Stimulated activated CD4-positive, alpha-beta T cell treated with anti-CD3 and anti-CD28 coated beads, Interleukin-4, amount 100 ng/mL, for 24 hours (primary cell): ENCODE measurements around the gene SPOCK2.
"Not testable (repeated sequence)": the region's sequence is repeated elsewhere in the genome, so short reads cannot be mapped to it uniquely, and the experiment has no call there.

Experiments used
- DNase-seq: peaks from one replicate; pipeline ENCODE4 v3.0.0-alpha.2; 2020

Gene SPOCK2, protein sequence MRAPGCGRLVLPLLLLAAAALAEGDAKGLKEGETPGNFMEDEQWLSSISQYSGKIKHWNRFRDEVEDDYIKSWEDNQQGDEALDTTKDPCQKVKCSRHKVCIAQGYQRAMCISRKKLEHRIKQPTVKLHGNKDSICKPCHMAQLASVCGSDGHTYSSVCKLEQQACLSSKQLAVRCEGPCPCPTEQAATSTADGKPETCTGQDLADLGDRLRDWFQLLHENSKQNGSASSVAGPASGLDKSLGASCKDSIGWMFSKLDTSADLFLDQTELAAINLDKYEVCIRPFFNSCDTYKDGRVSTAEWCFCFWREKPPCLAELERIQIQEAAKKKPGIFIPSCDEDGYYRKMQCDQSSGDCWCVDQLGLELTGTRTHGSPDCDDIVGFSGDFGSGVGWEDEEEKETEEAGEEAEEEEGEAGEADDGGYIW

DNA sequence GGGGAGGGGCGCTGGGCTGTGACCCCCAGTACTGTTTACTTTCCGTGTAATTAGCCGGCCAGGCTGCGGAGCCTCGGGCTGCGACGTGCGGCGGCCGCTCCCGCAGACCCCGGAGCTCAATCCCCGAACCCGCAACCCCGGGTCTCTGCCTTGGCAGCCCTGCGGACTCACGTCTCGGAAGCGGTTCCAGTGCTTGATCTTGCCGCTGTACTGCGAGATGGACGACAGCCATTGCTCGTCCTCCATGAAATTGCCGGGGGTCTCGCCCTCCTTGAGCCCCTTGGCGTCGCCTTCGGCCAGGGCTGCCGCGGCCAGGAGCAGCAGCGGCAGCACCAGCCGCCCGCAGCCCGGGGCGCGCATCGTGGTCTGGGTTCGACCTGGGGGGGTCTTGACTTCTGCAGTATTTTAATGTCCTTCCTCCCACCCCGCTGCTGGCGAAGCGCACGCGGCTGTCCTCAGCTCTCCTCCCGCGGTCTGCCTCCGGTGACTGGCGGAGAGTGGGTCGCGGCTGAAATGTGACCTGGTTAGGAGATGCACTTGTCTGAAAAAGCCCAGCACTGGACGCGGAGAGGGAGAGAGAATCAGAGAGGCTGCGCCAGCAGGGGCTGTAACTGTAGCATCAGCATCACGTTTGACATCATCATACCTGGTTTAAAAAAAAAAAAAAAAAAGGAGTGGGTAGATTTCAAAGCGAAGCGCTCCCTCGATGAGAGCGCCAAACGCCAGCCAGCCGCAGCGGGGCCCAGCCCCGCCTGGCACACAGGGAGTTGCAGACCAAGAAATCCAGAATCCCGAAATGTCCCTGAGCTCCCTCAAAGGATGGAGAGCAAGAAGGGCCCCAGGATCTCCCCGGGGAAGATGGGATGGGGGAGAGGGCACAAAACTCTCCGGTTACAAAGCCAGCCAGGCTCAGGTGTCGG, at the start of gene SPOCK2:
TSS of gene SPOCK2 (minus strand) at position 583 of the 920 bp plus-strand sequence. CDS start at position 360, 223 bp downstream.
- peak; percentile 75 for DNase-seq

DNA sequence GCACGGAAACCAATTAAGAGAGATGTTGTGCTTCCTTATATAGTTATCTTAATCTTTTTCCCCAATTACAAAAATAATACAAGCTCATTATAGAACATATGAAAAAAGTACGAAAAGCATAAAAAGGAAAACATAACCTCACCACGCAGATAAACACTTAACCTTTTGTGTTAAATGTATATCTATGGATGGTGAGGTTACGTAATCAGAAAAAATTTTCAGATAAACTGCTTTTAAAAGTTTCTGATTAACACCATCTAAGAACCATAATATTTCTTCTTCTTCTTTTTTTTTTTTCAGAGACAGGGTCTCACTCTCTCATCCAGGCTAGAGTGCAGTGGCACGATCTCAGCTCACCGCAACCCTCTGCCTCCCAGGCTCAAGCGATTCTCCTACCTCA, 49.2 kb upstream of the SPOCK2 start:
- DNase-seq = no peak

GRCh38 chr10:72136225-72136624, 47.9 kb upstream of the SPOCK2 start:
- DNase-seq = not testable (repeated sequence)

GRCh38 chr10:72134785-72135767, 46.7 kb upstream of the SPOCK2 start:
- no peak for DNase-seq

DNA sequence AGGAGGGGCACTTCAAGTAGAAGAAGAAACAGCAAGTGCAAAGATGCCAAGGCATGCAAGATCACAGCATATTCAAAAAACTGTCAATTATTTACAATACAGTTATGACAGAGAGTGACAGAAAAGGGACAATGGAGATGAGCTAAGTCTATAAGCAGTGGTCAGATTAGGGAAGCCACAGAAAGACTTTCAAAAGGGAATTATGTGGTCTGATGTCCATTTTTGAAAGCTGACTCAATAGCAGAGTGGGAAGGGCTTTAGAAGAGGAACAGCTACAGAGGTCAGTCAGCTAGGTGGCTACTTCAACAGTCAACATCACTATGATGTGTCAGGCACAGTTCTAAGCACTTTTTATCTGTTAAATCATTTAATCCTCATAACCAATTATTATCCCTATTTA, 45.2 kb upstream of the SPOCK2 start:
- no peak for DNase-seq

DNA sequence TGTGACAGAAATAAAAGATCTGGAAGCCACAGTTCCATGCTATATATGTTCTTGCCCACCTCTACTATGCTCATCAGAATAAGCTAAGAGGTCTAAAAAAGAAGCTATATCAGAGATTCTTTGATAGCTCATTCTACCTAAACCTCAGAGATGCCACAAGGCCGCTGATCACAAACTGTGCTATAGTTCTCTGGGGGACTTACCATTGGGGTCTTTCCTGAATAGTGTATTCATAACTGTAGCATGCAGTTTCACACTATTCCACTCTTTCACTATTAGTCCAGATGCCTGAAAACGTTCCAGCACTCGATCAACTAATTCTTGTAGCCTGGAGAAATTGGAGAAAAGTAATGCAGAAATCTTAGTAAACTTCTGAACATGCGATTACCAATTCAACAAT, 44.5 kb upstream of the SPOCK2 start:
- DNase-seq = no peak

GRCh38 chr10:72127571-72127970, 39.2 kb upstream of the SPOCK2 start:
- DNase-seq = no peak

DNA sequence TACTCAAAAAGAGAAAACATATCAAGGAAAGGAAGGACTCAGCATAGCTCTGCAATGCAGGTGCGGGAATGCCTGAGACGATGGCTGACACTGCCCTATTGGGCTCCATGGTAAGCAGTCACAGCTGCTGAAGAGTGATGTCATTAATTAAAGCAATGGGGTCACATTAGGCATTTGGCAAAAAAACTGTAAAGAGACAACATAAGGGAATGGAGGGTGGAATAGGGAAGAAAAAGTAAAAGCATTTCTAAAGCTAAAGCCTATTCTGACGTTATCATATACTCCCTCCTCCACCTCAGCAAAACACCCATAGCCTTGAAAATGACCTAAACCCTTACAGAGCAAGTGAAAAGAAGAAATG, 38.5 kb upstream of the SPOCK2 start:
- DNase-seq = no peak

- DNase-seq = no peak
Observed at GRCh38 chr10:72126184-72126871, 38.0 kb upstream of the SPOCK2 start.

GRCh38 chr10:72124989-72125388, 36.6 kb upstream of the SPOCK2 start:
- no peak for DNase-seq

DNA sequence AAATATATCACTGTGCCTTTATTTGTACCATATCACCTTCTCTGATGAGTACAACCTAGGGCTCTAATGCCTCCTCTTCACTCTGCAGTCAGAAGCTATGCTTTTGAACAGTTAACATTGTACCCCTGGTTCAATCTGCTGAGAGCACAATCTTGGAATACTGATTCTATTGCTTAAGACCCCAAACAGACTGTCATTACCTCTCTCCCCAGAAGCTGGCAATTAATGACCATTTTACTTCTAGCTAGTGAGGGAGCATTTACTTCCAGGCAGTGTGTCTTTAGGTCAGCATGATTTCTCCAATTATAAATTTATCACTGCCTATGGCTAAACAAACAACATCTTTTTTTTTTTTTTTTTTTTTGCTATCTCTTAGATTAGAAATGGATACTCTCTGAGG, 36.0 kb upstream of the SPOCK2 start:
- DNase-seq = no peak

DNA sequence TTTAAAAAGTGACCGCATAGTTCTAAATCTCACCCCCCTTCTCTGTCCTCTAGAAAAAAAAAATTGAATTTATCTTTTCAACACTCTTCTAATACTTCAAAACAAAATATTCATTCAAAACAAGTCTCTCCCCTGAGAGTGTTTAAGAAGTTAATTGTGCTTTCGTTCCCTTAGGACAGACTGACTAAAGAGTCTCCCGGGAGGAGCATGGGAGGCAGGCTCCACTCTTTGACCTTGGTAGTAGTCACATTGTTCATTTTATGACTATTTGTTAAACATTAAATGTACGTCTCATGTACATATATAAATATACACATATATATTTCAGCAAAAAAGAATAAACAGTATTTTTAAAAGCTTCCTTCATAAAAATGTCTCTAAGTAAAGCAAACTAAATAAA, 35.3 kb upstream of the SPOCK2 start:
- DNase-seq = no peak

DNA sequence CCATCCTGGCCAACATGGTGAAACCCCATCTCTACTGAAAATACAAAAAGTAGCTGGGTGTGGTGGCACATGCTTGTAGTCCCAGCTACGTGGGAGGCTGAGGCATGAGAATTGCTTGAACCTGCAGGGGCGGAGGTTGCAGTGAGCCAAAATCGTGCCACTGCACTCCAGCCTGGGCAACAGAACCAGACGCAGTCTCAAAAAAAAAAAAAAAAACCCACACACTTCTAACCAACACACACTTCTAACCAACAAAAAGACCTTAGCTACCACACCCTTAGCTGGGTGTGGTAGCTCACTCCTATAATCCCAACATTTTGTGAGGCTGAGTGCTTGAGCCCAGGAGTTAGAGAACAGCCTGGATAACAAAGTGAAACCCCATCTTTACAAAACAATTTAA, 33.9 kb upstream of the SPOCK2 start:
- peak; percentile 21 for DNase-seq

GRCh38 chr10:72121389-72121788, 33.0 kb upstream of the SPOCK2 start:
- no peak for DNase-seq

GRCh38 chr10:72116372-72116771, 28.0 kb upstream of the SPOCK2 start:
- DNase-seq = no peak

GRCh38 chr10:72114706-72115450, 26.5 kb upstream of the SPOCK2 start:
- no peak for DNase-seq

DNA sequence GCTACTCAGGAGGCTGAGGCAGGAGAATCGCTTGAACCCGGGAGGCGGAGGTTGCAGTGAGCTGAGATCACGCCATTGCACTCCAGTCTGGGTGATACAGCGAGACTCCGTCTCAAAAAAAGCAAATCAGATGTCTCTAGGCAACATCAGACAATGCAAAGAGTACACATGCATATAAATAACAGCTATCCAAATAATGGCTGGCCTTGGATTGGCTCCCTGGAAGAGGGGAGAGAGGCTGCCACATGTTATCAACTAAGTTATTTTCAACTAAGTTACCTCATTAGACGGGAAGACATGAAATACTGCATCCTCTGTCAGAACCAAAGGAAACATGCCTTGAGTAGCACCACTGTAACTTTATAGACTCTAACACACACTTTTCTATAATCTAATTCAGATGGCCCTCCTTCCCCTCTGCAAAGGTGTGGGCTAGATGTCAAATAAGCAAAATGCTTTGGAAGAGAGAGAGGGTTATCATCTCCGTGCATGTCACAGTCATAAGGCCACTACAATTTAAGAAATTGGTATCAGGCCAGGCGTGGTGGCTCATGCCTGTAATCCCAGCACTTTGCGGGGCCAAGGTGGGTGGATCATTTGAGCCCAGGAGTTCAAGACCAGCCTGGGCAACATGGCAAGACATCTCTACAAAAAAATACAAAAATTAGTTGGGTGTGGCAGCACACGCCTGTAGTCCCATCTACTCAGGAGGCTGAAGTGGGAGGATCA, 22.5 kb upstream of the SPOCK2 start:
- no peak for DNase-seq

DNA sequence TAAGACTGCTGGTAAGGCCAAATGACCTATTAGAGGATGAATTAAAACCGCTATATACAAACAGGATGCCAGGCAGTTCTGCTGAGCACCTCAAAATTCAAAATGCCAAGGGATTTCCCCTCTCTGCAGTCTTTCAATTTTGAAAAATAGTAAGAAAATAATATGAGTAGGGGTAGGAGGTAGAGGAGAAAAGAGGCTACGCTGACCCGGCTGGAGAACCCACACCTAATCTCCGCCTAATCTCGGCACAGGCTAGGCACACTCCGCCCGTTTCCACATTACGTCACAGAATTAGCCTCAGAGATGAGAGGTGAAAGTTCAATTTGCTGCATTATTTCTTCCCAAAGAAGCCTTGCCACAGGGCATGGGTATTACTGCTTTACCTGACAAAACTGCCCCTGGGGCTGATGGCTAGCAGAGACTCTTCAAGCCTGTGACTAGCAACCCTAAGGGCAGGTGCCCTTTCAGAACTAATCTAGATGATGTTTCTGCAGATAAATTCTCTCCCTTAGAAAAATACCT, 21.3 kb upstream of the SPOCK2 start:
- no peak for DNase-seq

- DNase-seq = no peak
Observed at GRCh38 chr10:72108830-72109635, 20.7 kb upstream of the SPOCK2 start.

DNA sequence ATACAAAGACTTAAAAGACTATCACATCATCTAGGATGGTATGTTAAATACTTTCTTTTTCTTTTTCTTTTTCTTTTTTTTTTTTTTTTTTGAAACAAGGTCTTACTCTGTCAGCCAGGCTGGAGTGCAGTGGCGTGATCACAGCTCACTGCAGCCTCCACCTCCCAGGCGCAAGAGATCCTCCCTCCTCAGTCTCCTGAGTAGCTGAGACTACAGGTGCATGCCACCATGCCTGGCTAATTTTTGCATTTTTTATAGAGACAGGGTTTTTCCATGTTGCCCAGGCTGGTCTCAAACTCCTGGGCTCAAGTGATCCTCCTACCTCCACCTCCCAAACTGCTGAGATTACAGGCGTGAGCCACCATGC, 19.6 kb upstream of the SPOCK2 start:
- DNase-seq = not testable (repeated sequence)
